Smooth muscle cell (in vitro differentiated cells): ENCODE measurements around the gene CABLES1. TPM values are rescaled to one million over a fixed set of nuclear protein-coding genes. Genes with fewer than 3 reads are reported as not detected.

Experiments
- DNase-seq: peaks from one replicate; lab custom pipeline; 2025; ENCODE audit not compliant: unreplicated experiment; lab: John Stamatoyannopoulos, UW
- H2AFZ ChIP-seq: fragments of 200-600 bp; sonication (generic); 2 replicates; pipeline ENCODE4 v1.6.0; 2016; ENCODE audit warnings: antibody characterized with exemption, low read depth, mild to moderate bottlenecking
- H3F3A ChIP-seq: fragments of 200-600 bp; sonication (generic); 2 replicates; pipeline ENCODE4 v1.6.0; 2017; ENCODE audit warnings: antibody characterized with exemption, low read depth
- H3K27ac ChIP-seq: fragments of 200-600 bp; sonication (generic); 2 replicates; pipeline ENCODE4 v1.5.1; 2016; ENCODE audit warnings: low read depth, mild to moderate bottlenecking
- H3K27me3 ChIP-seq: fragments of 200-600 bp; sonication (generic); 2 replicates; pipeline ENCODE4 v1.6.1; 2016; ENCODE audit warnings: low read depth, mild to moderate bottlenecking
- H3K36me3 ChIP-seq: fragments of 200-600 bp; sonication (generic); 2 replicates; pipeline ENCODE4 v1.5.1; 2016; ENCODE audit warnings: low read depth
- H3K4me1 ChIP-seq: fragments of 200-600 bp; sonication (generic); 2 replicates; pipeline ENCODE4 v1.5.1; 2016; ENCODE audit warnings: low read depth
- H3K4me2 ChIP-seq: fragments of 200-600 bp; sonication (generic); 2 replicates; pipeline ENCODE4 v1.6.0; 2016; ENCODE audit warnings: mild to moderate bottlenecking
- H3K4me3 ChIP-seq: fragments of 200-600 bp; sonication (generic); 2 replicates; pipeline ENCODE4 v1.5.1; 2016; ENCODE audit warnings: mild to moderate bottlenecking
- H3K79me2 ChIP-seq: fragments of 200-600 bp; sonication (generic); 2 replicates; pipeline ENCODE4 v1.6.0; 2016; ENCODE audit warnings: low read depth, mild to moderate bottlenecking
- H3K9ac ChIP-seq: fragments of 200-600 bp; sonication (generic); 2 replicates; pipeline ENCODE4 v1.6.0; 2016; ENCODE audit warnings: low read depth
- H3K9me3 ChIP-seq: fragments of 200-600 bp; sonication (generic); replicated peaks from 2 replicates; pipeline ENCODE4 v1.5.1; 2016; ENCODE audit warnings: low read depth
- H4K20me1 ChIP-seq: fragments of 200-600 bp; sonication (generic); 2 replicates; pipeline ENCODE4 v1.6.0; 2016; ENCODE audit warnings: low read depth
- WGBS: methylation state at CpG from one replicate; pipeline ENCODE4 v1.1.7; 2016; ENCODE audit warnings: low lambda C conversion rate; 5-methylcytosine and 5-hydroxymethylcytosine counted together
- polyA plus RNA-seq: library from polyadenylated mRNA; unstranded; fragments of >200 nt; fragmentation: Nextera tagmentation; extraction: Ambion mirVana; gene quantifications from 2 replicates; pipeline ENCODE4 v1.2.1, GENCODE V29; 2016
- total RNA-seq: library from RNA; depleted of rRNA; stranded (reverse); fragments of >200 nt; gene quantifications from 2 replicates; pipeline ENCODE4 v1.2.3, GENCODE V29; 2014
- TF ChIP-seq, protein P1 (sequence below): fragments of 200-600 bp; sonication (generic); IDR thresholded peaks from 2 replicates; pipeline ENCODE4 v1.5.1; 2017; ENCODE audit warnings: borderline replicate concordance, mild to moderate bottlenecking, antibody characterized with exemption; ENCODE audit not compliant: insufficient read depth, poor library complexity, severe bottlenecking

The CABLES1 gene
- total and polyA plus RNA-seq, 2 experiments from 2014 or later = 1.2 to 2.4 TPM

GRCh38 chr18:23178201-23178600, 42.9 kb downstream of the CABLES1 start:
- WGBS = 92% methylated on average over 7 of the region's 7 CpGs
- TF ChIP-seq, protein P1, sequence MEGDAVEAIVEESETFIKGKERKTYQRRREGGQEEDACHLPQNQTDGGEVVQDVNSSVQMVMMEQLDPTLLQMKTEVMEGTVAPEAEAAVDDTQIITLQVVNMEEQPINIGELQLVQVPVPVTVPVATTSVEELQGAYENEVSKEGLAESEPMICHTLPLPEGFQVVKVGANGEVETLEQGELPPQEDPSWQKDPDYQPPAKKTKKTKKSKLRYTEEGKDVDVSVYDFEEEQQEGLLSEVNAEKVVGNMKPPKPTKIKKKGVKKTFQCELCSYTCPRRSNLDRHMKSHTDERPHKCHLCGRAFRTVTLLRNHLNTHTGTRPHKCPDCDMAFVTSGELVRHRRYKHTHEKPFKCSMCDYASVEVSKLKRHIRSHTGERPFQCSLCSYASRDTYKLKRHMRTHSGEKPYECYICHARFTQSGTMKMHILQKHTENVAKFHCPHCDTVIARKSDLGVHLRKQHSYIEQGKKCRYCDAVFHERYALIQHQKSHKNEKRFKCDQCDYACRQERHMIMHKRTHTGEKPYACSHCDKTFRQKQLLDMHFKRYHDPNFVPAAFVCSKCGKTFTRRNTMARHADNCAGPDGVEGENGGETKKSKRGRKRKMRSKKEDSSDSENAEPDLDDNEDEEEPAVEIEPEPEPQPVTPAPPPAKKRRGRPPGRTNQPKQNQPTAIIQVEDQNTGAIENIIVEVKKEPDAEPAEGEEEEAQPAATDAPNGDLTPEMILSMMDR = no peak
- no peak for DNase-seq
- H3K27ac ChIP-seq = no peak overlapping the region
- no peaks in the 10 kb centered on the region for H3K9me3 ChIP-seq
- no peak overlapping the region for H3K9ac ChIP-seq
- H3K4me2 ChIP-seq = no peak overlapping the region
- H3K4me1 ChIP-seq = no peaks in the 10 kb centered on the region
- no peak overlapping the region for H2AFZ ChIP-seq
- no peaks in the 10 kb centered on the region for H3K36me3 ChIP-seq
- peaks cover 2% of the 10 kb centered on the region for H3K79me2 ChIP-seq
- no peaks in the 10 kb centered on the region for H4K20me1 ChIP-seq
- no peak overlapping the region for H3K4me3 ChIP-seq
- no peaks in the 10 kb centered on the region for H3K27me3 ChIP-seq
- no peaks in the 10 kb centered on the region for H3F3A ChIP-seq

- no peak for DNase-seq
- Histone ChIP-seq H3K4me1 (no peaks in the 10 kb centered on the region), H3K4me2 (no peak overlapping the region), H4K20me1 (no peaks in the 10 kb centered on the region), H3F3A (peaks cover under 1% of the 10 kb centered on the region), H3K27ac (no peak overlapping the region), H3K9ac (no peak overlapping the region), H3K4me3 (no peak overlapping the region), H3K27me3 (no peaks in the 10 kb centered on the region), H2AFZ (no peak overlapping the region), H3K79me2 (no peaks in the 10 kb centered on the region), H3K36me3 (no peaks in the 10 kb centered on the region), H3K9me3 (no peaks in the 10 kb centered on the region)
- WGBS = 95% methylated on average over 6 of the region's 6 CpGs
- TF ChIP-seq, protein P1 = no peak
Observed at GRCh38 chr18:23178661-23179081, 43.4 kb downstream of the CABLES1 start.

DNA sequence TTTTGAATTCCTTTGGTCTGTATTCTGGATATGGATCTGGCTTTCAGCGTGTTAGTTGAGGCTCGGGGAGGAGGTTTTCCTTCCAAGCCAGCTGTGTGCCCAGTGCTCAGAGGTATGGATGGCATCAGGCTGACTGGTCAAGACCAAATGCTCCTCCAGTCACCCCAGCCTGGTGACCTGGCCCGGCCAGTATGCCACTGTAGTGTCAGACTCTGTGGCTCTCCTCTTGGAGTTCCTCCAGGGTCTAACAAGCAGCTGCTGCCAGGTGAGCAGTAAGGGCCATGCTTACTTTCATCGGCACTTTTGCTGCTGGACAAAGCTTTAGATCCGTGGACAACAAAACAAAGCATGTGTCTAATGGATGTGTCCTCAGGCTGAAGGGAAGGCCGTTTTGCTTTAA, 44.1 kb downstream of the CABLES1 start:
- H3K27ac ChIP-seq = peak overlapping the region; percentile 37

GRCh38 chr18:23181547-23181946, 46.3 kb downstream of the CABLES1 start:
- no peak overlapping the region for H3K4me3 ChIP-seq
- H3K9ac ChIP-seq = no peak overlapping the region
- H4K20me1 ChIP-seq = no peaks in the 10 kb centered on the region
- H3K9me3 ChIP-seq = no peaks in the 10 kb centered on the region
- no peaks in the 10 kb centered on the region for H3K36me3 ChIP-seq
- H3F3A ChIP-seq = peaks cover 7% of the 10 kb centered on the region
- H3K27ac ChIP-seq = no peak overlapping the region
- H3K4me1 ChIP-seq = no peaks in the 10 kb centered on the region
- DNase-seq = no peak
- H3K27me3 ChIP-seq = no peaks in the 10 kb centered on the region
- TF ChIP-seq, protein P1 = no peak
- H3K79me2 ChIP-seq = no peaks in the 10 kb centered on the region
- H2AFZ ChIP-seq = no peak overlapping the region
- H3K4me2 ChIP-seq = no peak overlapping the region

More for the DNA sequence above, 44.1 kb downstream of the CABLES1 start:
- Histone ChIP-seq H3K36me3 (no peaks in the 10 kb centered on the region), H3K9ac (no peak overlapping the region), H3K9me3 (no peaks in the 10 kb centered on the region), H3K27me3 (no peaks in the 10 kb centered on the region), H4K20me1 (no peaks in the 10 kb centered on the region), H3K4me1 (no peaks in the 10 kb centered on the region), H3K4me3 (no peak overlapping the region), H3F3A (peaks cover 7% of the 10 kb centered on the region), H3K4me2 (no peak overlapping the region), H3K79me2 (no peaks in the 10 kb centered on the region), H2AFZ (no peak overlapping the region)
- 76% methylated on average over 6 of the region's 6 CpGs for WGBS
- DNase-seq = no peak
- TF ChIP-seq, protein P1 = no peak
